Measurements from ENCODE around the gene ALS2. TPM values are rescaled to one million over a fixed set of nuclear protein-coding genes. Genes with fewer than 3 reads are reported as not detected.

The ALS2 gene
- total and polyA plus RNA-seq, 2 of the 8 experiments (the other 6 are each of a cell fraction or from before 2014, with no cell fraction given): 12.1 to 34.5 TPM

GRCh38 chr2:201758234-201758633 is 22.5 kb downstream of the ALS2 start (continued):
- TF ChIP-seq SAP30 (IDR thresholded peaks at IDR 0.05; ENCODE audit: insufficient read depth, insufficient replicate concordance, low read length) (no peak), SP2 (IDR thresholded peaks at IDR 0.05; ENCODE audit: low read length) (no peak), USF2 (IDR thresholded peaks at IDR 0.05; ENCODE audit: low read length) (no peak), SRF (IDR thresholded peaks at IDR 0.05; ENCODE audit: low read depth, low read length) (no peak), CBX5 (IDR thresholded peaks at IDR 0.05; ENCODE audit: low read depth, low read length) (no peak), CHD7 (IDR thresholded peaks at IDR 0.05; ENCODE audit: insufficient replicate concordance, low read length) (no peak)

All from H1 (cell line).